Mesothelial cell of epicardium (in vitro differentiated cells): Measurements from ENCODE around the gene IMPA2. TPM values are rescaled to one million over a fixed set of nuclear protein-coding genes. Genes with fewer than 3 reads are reported as not detected.
A peak's percentile ranks its signal among the peaks of the same experiment; 100 is the strongest.

Experiments used
- DNase-seq, 2 experiments: peaks; one replicate each; pipeline ENCODE4 v3.0.0; 2021; ENCODE audit warnings: low spot score in 2 of 2; ENCODE audit not compliant: unreplicated experiment in 2 of 2
- H3K27ac Mint-ChIP-seq: 2 replicates; pipeline ENCODE4 v1.8.0; 2021; ENCODE audit warnings: mixed read lengths
- H3K27me3 Mint-ChIP-seq: 2 replicates; pipeline ENCODE4 v1.8.0; 2021; ENCODE audit warnings: low read depth, mixed read lengths
- H3K36me3 Mint-ChIP-seq: 2 replicates; pipeline ENCODE4 v1.8.0; 2021; ENCODE audit warnings: mixed read lengths
- H3K4me1 Mint-ChIP-seq: 2 replicates; pipeline ENCODE4 v1.8.0; 2021; ENCODE audit warnings: mixed read lengths
- H3K4me3 Mint-ChIP-seq: 2 replicates; pipeline ENCODE4 v1.8.0; 2021; ENCODE audit warnings: mild to moderate bottlenecking, moderate library complexity, mixed read lengths
- H3K9me3 Mint-ChIP-seq: 2 replicates; pipeline ENCODE4 v1.8.0; 2021; ENCODE audit warnings: mixed read lengths
- CTCF ChIP-seq: fragments of 200-600 bp; sonication (generic); IDR thresholded peaks from one replicate; pipeline ENCODE4 v1.5.0; 2021; ENCODE audit warnings: antibody characterized with exemption; ENCODE audit not compliant: unreplicated experiment
- total RNA-seq: library from RNA; stranded (reverse); gene quantifications from 3 replicates; pipeline ENCODE4 v1.2.1, GENCODE V29; 2021

The IMPA2 gene
- 29.9 to 30.6 TPM (median 30.4 TPM) in 3 replicates for total RNA-seq

DNA sequence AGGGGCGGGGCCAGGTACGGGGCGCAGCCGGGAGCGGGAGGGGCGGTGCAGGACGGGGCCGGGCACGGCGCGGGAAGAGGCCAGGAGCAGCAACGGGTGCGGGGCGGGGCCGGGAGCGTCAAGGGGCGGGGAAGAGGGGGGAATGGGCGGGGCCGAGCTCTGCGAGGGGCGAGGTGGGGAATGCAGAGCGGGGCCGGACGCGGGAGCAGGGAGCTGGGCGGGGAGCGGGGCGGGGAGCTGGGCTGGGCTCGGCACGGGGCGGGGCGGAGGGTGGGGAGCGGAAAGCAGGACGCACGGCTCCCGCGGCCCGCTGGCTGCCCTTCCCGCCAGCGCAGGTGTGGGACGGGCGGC is at the start of gene IMPA2:
IMPA2 (plus strand) TSS at position 316 of the 351 bp plus-strand sequence. CDS start 163 bp downstream, outside the sequence.
- no peaks in the 10 kb centered on the region for H3K27me3 Mint-ChIP-seq
- no peaks in the 10 kb centered on the region for H3K9me3 Mint-ChIP-seq
- peak within 1 kb of the TSS; percentile 83 for H3K4me3 Mint-ChIP-seq
- peaks cover 29% of the 10 kb centered on the region for H3K4me1 Mint-ChIP-seq
- no peaks in the 10 kb centered on the region for H3K36me3 Mint-ChIP-seq
- peak in 1 of 2 experiments; percentile 99 for DNase-seq
- no peak for TF ChIP-seq CTCF
- H3K27ac Mint-ChIP-seq, result peak within 1 kb of the TSS; percentile 91

GRCh38 chr18:11932393-11932792 is 48.9 kb upstream of the IMPA2 start:
- Mint-ChIP-seq H3K4me1 (no peaks in the 10 kb centered on the region), H3K4me3 (no peak overlapping the region), H3K27ac (no peak overlapping the region), H3K36me3 (no peaks in the 10 kb centered on the region), H3K9me3 (no peaks in the 10 kb centered on the region), H3K27me3 (no peaks in the 10 kb centered on the region)
- DNase-seq, result no peak
- TF ChIP-seq CTCF, result no peak

- Mint-ChIP-seq H3K27ac (no peak overlapping the region), H3K27me3 (no peaks in the 10 kb centered on the region), H3K9me3 (no peaks in the 10 kb centered on the region), H3K4me1 (no peaks in the 10 kb centered on the region), H3K4me3 (no peak overlapping the region), H3K36me3 (no peaks in the 10 kb centered on the region)
- TF ChIP-seq CTCF, result peak; percentile 72
- DNase-seq, result peak; percentile 38 to 79
Measured at GRCh38 chr18:11937874-11938478, 43.3 kb upstream of the IMPA2 start.

DNA sequence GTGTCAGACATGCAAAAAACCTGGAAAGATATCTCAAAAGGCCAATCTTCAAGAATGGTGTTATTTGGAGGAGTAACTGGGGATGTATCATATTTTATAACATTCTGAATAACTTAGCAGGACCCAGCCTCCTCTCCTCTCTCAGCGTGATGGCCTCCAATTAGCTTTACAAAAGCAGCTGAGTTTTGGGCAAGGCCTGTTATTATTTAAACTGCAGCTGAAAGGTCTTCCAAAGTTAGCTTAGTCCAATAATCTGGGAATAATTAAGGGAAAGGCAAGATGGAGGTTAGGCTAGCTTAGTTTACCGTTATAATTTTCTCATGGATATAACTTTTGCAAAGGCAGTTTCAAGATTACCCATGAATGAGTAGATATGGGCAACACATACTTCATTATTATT is 40.4 kb upstream of the IMPA2 start:
- Mint-ChIP-seq H3K4me1 (peaks cover 1% of the 10 kb centered on the region), H3K36me3 (no peaks in the 10 kb centered on the region), H3K27ac (no peak overlapping the region), H3K9me3 (no peaks in the 10 kb centered on the region), H3K27me3 (no peaks in the 10 kb centered on the region), H3K4me3 (no peak overlapping the region)
- no peak for DNase-seq
- TF ChIP-seq CTCF, result no peak

DNA sequence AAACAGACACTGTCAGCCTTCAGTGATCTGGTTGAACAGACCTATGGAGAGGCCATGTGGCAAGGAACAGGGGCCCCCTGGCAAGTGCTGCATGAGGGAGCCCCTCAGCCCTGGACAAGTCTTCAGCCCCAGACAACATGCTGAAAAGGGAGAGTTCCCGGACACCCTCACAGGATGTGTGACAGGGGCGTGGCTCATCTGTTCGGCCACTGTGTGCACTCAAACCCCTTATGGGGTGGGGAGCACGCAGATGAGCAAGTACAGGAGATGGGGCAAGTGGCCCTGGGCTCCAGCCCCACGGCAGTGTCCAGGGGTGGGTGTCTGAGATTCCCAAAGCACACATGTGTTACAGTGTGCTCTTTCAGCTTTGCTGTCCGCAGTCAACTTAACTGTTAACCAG is 37.8 kb upstream of the IMPA2 start:
- Mint-ChIP-seq H3K27ac (no peak overlapping the region), H3K4me1 (peaks cover 18% of the 10 kb centered on the region), H3K27me3 (no peaks in the 10 kb centered on the region), H3K9me3 (no peaks in the 10 kb centered on the region), H3K36me3 (no peaks in the 10 kb centered on the region), H3K4me3 (no peak overlapping the region)
- no peak for DNase-seq
- TF ChIP-seq CTCF, result no peak

- Mint-ChIP-seq H3K4me3 (no peak overlapping the region), H3K27ac (no peak overlapping the region), H3K36me3 (no peaks in the 10 kb centered on the region), H3K27me3 (no peaks in the 10 kb centered on the region), H3K9me3 (no peaks in the 10 kb centered on the region), H3K4me1 (peaks cover 25% of the 10 kb centered on the region)
- no peak for TF ChIP-seq CTCF
- DNase-seq, result no peak
Measured at GRCh38 chr18:11944252-11944651, 37.1 kb upstream of the IMPA2 start.
